H1 (cell line): ENCODE data around the gene ARHGEF10L. TPM values are rescaled to one million over a fixed set of nuclear protein-coding genes. Genes with fewer than 3 reads are reported as not detected.

ENCODE experiments used
- CTCF ChIA-PET: fragments of 300-600 bp; sonication (Branson Sonifier 250); formaldehyde crosslinking; loops from one replicate; lab custom pipeline; 2021; ENCODE audit not compliant: partially characterized antibody; lab: Charles Lee
- POLR2A ChIA-PET: fragments of 300-600 bp; sonication (Branson Sonifier 250); formaldehyde crosslinking; loops from one replicate; lab custom pipeline; 2021; ENCODE audit warnings: inconsistent platforms; ENCODE audit not compliant: partially characterized antibody; lab: Charles Lee
- DNase-seq, 2 experiments: peaks; one replicate each; pipeline versions ENCODE4 v3.0.0 to v3.0.0-alpha.2; 2010 to 2022; ENCODE audit warnings: low spot score in 2 of 2, low read depth in 1 of 2, mixed read lengths in 1 of 2
- FAIRE-seq: peaks from 2 replicates; lab custom pipeline; 2011; peaks lifted over from hg19 to GRCh38; lab: Jason Lieb, UNC
- H2AFZ ChIP-seq: 2 replicates; pipeline ENCODE4 v1.8.1; 2012; ENCODE audit warnings: low read length, inconsistent platforms
- H2AK5ac ChIP-seq: 2 replicates; pipeline ENCODE4 v1.6.1; 2013; ENCODE audit warnings: low read depth, low read length
- H2BK120ac ChIP-seq: replicated peaks from 2 replicates; pipeline ENCODE3; 2013; ENCODE audit warnings: low read depth, low read length, inconsistent platforms
- H2BK12ac ChIP-seq: 2 replicates; pipeline ENCODE4 v1.6.1; 2013; ENCODE audit warnings: low read depth, low read length
- H2BK15ac ChIP-seq: 2 replicates; pipeline ENCODE4 v1.6.1; 2013; ENCODE audit warnings: low read length
- H2BK20ac ChIP-seq: 2 replicates; pipeline ENCODE4 v1.6.1; 2013; ENCODE audit warnings: low read length
- H2BK5ac ChIP-seq: 2 replicates; pipeline ENCODE4 v1.6.1; 2013; ENCODE audit warnings: low read depth, low read length
- H3K14ac ChIP-seq: 2 replicates; pipeline ENCODE4 v1.6.1; 2013; ENCODE audit warnings: inconsistent platforms; ENCODE audit not compliant: insufficient read length
- H3K18ac ChIP-seq: 2 replicates; pipeline ENCODE4 v1.6.1; 2013; ENCODE audit warnings: low read length; ENCODE audit errors: extremely low read depth
- H3K23ac ChIP-seq: 2 replicates; pipeline ENCODE4 v1.6.1; 2013; ENCODE audit warnings: inconsistent platforms; ENCODE audit not compliant: insufficient read length
- H3K23me2 ChIP-seq: 2 replicates; pipeline ENCODE4 v1.6.1; 2013; ENCODE audit warnings: low read depth, low read length
- H3K27ac ChIP-seq: 2 replicates; pipeline ENCODE4 v1.6.1; 2011; ENCODE audit warnings: low read depth, low read length, inconsistent platforms
- H3K27me3 ChIP-seq, 4 experiments: replicated peaks in 1 of 4; 1 replicate in 1 of 4; 2 replicates in 3 of 4; pipeline versions ENCODE4 v1.6.1 to v1.8.1; 2011 to 2013; ENCODE audit warnings: low read length in 3 of 4, mild to moderate bottlenecking in 3 of 4, inconsistent platforms in 2 of 4, mixed read lengths in 2 of 4, moderate library complexity in 1 of 4; ENCODE audit not compliant: control insufficient read depth in 3 of 4, insufficient read depth in 3 of 4; ENCODE audit errors: extremely low read depth in 1 of 4
- H3K36me3 ChIP-seq, 4 experiments: 2 replicates each; pipeline versions ENCODE4 v1.6.1 to v1.8.1; 2011 to 2013; ENCODE audit warnings: mild to moderate bottlenecking in 4 of 4, low read length in 3 of 4, moderate library complexity in 2 of 4, control low read depth in 1 of 4, inconsistent platforms in 1 of 4; ENCODE audit not compliant: insufficient read depth in 4 of 4, control insufficient read depth in 2 of 4
- H3K4ac ChIP-seq: replicated peaks from 2 replicates; pipeline ENCODE3; 2013; ENCODE audit warnings: low read length, low read depth, mixed read lengths, inconsistent platforms; ENCODE audit not compliant: insufficient read length
- H3K4me1 ChIP-seq, 4 experiments: replicated peaks in 1 of 4; 1 replicate in 1 of 4; 2 replicates in 3 of 4; pipeline versions ENCODE4 v1.6.1 to v1.8.1; 2011 to 2013; ENCODE audit warnings: low read length in 3 of 4, inconsistent platforms in 2 of 4, mixed read lengths in 1 of 4; ENCODE audit not compliant: insufficient read depth in 4 of 4, control insufficient read depth in 3 of 4
- H3K4me2 ChIP-seq, 2 experiments: 2 replicates each; pipeline versions ENCODE4 v1.6.1 to v1.8.1; 2011 to 2013; ENCODE audit warnings: low read depth in 2 of 2, low read length in 2 of 2, control low read depth in 1 of 2, inconsistent platforms in 1 of 2, mild to moderate bottlenecking in 1 of 2; ENCODE audit not compliant: insufficient read depth in 1 of 2
- H3K4me3 ChIP-seq, 4 experiments: fragments of 200-600, 300-600 bp in 1 of 4; sonication (generic), shearing (Covaris generic), sonication (Bioruptor Twin) in 1 of 4; 2 replicates each; pipeline versions ENCODE4 v1.5.1 to v1.8.1; 2011 to 2016; ENCODE audit warnings: low read length in 4 of 4, low read depth in 3 of 4, control low read depth in 2 of 4, inconsistent platforms in 2 of 4, mild to moderate bottlenecking in 2 of 4, mixed read lengths in 1 of 4, moderate library complexity in 1 of 4; ENCODE audit not compliant: insufficient read depth in 2 of 4; ENCODE audit errors: extremely low read depth in 1 of 4
- H3K56ac ChIP-seq: replicated peaks from 2 replicates; pipeline ENCODE3; 2013; ENCODE audit warnings: low read depth, mild to moderate bottlenecking, mixed read lengths, low read length, inconsistent platforms; ENCODE audit not compliant: insufficient read length
- H3K79me1 ChIP-seq: 2 replicates; pipeline ENCODE4 v1.6.1; 2013; ENCODE audit warnings: low read depth, low read length, control low read depth
- H3K79me2 ChIP-seq, 2 experiments: 2 replicates each; pipeline versions ENCODE4 v1.6.1 to v1.8.1; 2012 to 2013; ENCODE audit warnings: low read length in 2 of 2, mild to moderate bottlenecking in 2 of 2, inconsistent platforms in 1 of 2; ENCODE audit not compliant: insufficient read depth in 2 of 2, control insufficient read depth in 1 of 2
- H3K9ac ChIP-seq, 4 experiments: replicated peaks in 1 of 4; 1 replicate in 1 of 4; 2 replicates in 3 of 4; pipeline versions ENCODE4 v1.6.1 to v1.8.1; 2011 to 2013; ENCODE audit warnings: low read depth in 3 of 4, low read length in 3 of 4, control low read depth in 2 of 4, mild to moderate bottlenecking in 2 of 4, moderate library complexity in 2 of 4, inconsistent platforms in 1 of 4; ENCODE audit errors: extremely low read depth in 1 of 4
- H3K9me3 ChIP-seq, 2 experiments: 2 replicates each; pipeline versions ENCODE4 v1.6.1 to v1.8.1; 2012 to 2013; ENCODE audit warnings: mild to moderate bottlenecking in 2 of 2, moderate library complexity in 2 of 2, control low read depth in 1 of 2, inconsistent platforms in 1 of 2, low read depth in 1 of 2, low read length in 1 of 2, mixed read lengths in 1 of 2; ENCODE audit not compliant: insufficient read depth in 2 of 2
- H4K20me1 ChIP-seq, 2 experiments: replicated peaks in 1 of 2; 2 replicates each; pipeline versions ENCODE3 to v1.8.1; 2011 to 2013; ENCODE audit warnings: inconsistent platforms in 2 of 2, low read length in 2 of 2, mild to moderate bottlenecking in 1 of 2; ENCODE audit not compliant: insufficient read depth in 2 of 2, control insufficient read depth in 1 of 2
- H4K5ac ChIP-seq: 2 replicates; pipeline ENCODE4 v1.6.1; 2013; ENCODE audit warnings: low read length, low read depth, mixed read lengths, inconsistent platforms; ENCODE audit not compliant: insufficient read length
- H4K8ac ChIP-seq: 2 replicates; pipeline ENCODE4 v1.8.0; 2013; ENCODE audit warnings: mild to moderate bottlenecking, moderate library complexity, low read length, inconsistent platforms; ENCODE audit not compliant: insufficient read depth; ENCODE audit errors: extremely low read depth
- H4K91ac ChIP-seq: replicated peaks from 2 replicates; pipeline ENCODE3; 2013; ENCODE audit warnings: low read length, mixed read lengths, inconsistent platforms; ENCODE audit not compliant: insufficient read length
- CHD2 ChIP-seq: IDR thresholded peaks from 2 replicates; pipeline ENCODE4 v1.6.1; 2012; ENCODE audit warnings: low read length, improper control_type of control experiment
- CTCF ChIP-seq, 3 experiments: IDR thresholded peaks; 1 replicate in 2 of 3; 2 replicates in 1 of 3; pipeline versions ENCODE4 v1.5.1 to v1.6.1; 2011; ENCODE audit warnings: low read length in 3 of 3, mild to moderate bottlenecking in 3 of 3, inconsistent platforms in 2 of 3, low read depth in 1 of 3, moderate library complexity in 1 of 3; ENCODE audit not compliant: insufficient read depth in 1 of 3; ENCODE audit errors: control extremely low read depth in 1 of 3
- WGBS, 2 experiments: shearing (Covaris generic) in 1 of 2; methylation state at CpG; one replicate each; pipeline versions ENCODE4 v1.1.6 to v1.1.7; 2013 to 2015; ENCODE audit warnings: low lambda C conversion rate in 2 of 2, mixed read lengths in 2 of 2, inconsistent platforms in 1 of 2, low coverage in 1 of 2, missing lambda C conversion rate in 1 of 2; ENCODE audit not compliant: insufficient replicate concordance in 2 of 2, insufficient coverage in 1 of 2, insufficient read length in 1 of 2; ENCODE audit errors: extremely low coverage in 1 of 2, missing lambda C conversion rate in 1 of 2; 5-methylcytosine and 5-hydroxymethylcytosine counted together
- polyA plus RNA-seq, 7 experiments: library from polyadenylated mRNA; depleted of rRNA in 3 of 7; stranded (reverse) in 5 of 7; unstranded in 2 of 7; fragments of >200 nt in 5 of 7; fragments of 200-250 nt in 2 of 7; gene quantifications; 1 replicate in 5 of 7; 2 replicates in 1 of 7; 4 replicates in 1 of 7; pipeline versions ENCODE4 v1.2.1 to v1.2.3, GENCODE V29; 2011 to 2013; ENCODE audit warnings: missing spikeins in 2 of 7, mixed read lengths in 2 of 7
- total RNA-seq: library from RNA; stranded (reverse); fragmentation: NEBNext Ultra II Directional; extraction: Animal tissue kit (Norgen Biotek cat#: 25700); gene quantifications from 2 replicates; pipeline ENCODE4 v1.2.1, GENCODE V29; 2021

Gene ARHGEF10L
- total and polyA plus RNA-seq, 2 of the 8 experiments (the other 6 are each of a cell fraction or from before 2014, with no cell fraction given), result 33.6 to 39.6 TPM

DNA sequence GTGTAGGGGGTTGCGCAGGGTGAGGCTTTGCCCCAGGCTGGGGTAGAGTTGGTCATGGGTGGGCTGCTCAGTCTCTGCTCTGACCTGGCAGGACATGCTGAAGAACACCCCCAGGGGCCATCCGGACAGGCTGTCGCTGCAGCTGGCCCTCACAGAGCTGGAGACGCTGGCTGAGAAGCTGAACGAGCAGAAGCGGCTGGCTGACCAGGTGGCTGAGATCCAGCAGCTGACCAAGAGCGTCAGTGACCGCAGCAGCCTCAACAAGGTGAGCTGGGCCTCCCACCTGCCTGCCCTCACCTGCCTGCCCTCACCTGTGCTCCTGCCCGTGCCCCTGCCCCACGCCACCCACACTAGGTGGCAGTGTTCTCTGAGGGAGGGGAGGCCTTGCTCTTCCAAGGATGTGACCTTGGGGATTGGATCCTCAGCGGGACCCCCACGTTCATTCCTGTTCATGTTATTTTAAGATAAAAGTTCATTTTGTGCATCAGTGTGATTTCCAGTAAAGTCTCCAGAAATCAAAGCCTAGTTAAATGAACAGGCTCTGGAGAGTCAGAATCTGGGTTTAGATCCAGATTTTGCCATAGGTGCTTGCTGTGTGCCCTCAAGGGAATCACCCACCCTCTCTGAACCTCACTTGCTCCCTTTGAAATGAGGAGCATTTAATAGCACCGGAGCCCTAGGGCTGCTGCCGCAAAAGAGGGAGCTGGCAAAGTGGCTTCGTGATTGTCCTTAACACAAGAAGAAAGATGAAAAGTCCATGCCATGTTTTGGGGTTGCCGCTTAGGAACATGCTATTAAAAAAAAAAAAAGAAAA lies 87.9 kb downstream of the ARHGEF10L start:
- Histone ChIP-seq H2BK20ac (no peak overlapping the region), H2AK5ac (no peak overlapping the region), H3K9ac (no peak overlapping the region), H3K23ac (no peak overlapping the region), H2BK120ac (no peak overlapping the region), H2BK15ac (no peak overlapping the region), H3K79me2 (no peaks in the 10 kb centered on the region), H3K27ac (no peak overlapping the region), H3K4me3 (no peak overlapping the region), H3K56ac (no peak overlapping the region), H3K4ac (no peak overlapping the region), H3K18ac (no peak overlapping the region), H3K4me1 (peaks cover 0 to 3% (median 0%) of the 10 kb centered on the region in 4 experiments; a peak in 1 of 7 replicates), H3K14ac (no peak overlapping the region), H4K5ac (no peak overlapping the region), H3K36me3 (peaks cover 3 to 25% (median 11%) of the 10 kb centered on the region in 4 experiments; a peak in 6 of 8 replicates), H2BK5ac (no peak overlapping the region), H3K9me3 (no peaks in the 10 kb centered on the region), H2BK12ac (no peak overlapping the region), H4K20me1 (peaks cover 0 to 4% of the 10 kb centered on the region in 2 experiments), H4K91ac (no peak overlapping the region), H3K4me2 (no peak overlapping the region), H3K27me3 (no peaks in the 10 kb centered on the region), H2AFZ (no peak overlapping the region), H3K79me1 (no peaks in the 10 kb centered on the region), H4K8ac (no peak overlapping the region), H3K23me2 (no peaks in the 10 kb centered on the region)
- DNase-seq (no peak), FAIRE-seq (no peak)
- peak in 2 of 3 experiments; percentile 17 to 65; a peak in 2 of 4 replicates for TF ChIP-seq CTCF (IDR thresholded peaks at IDR 0.05; ENCODE audit: control extremely low read depth in 1 of 3, insufficient read depth in 1 of 3, low read depth in 1 of 3, low read length in 3 of 3)
- TF ChIP-seq CHD2, result no peak
- 88% methylated on average over 13 of the region's 16 CpGs; no CpG with 5 or more reads in 1 of the 2 experiments for whole genome bisulfite sequencing, 2 experiments
- POLR2A ChIA-PET, result interaction anchor here (0.7 kb wide), 1 partner anchor 9 kb away, joined by 3 read pairs; no protein-coding TSS in a partner anchor
- CTCF ChIA-PET, result interaction anchor here (0.7 to 2.4 kb wide), 9 partner anchors 9 to 133 kb away, joined by 3 to 12 read pairs (median 4); no protein-coding TSS in a partner anchor
